ENCODE measurements around the gene FKBP7. TPM values are rescaled to one million over a fixed set of nuclear protein-coding genes. Genes with fewer than 3 reads are reported as not detected.

The FKBP7 gene
- total and polyA plus RNA-seq, 8 donors = 1.1 to 5.4 (median 2.5) TPM

GRCh38 chr2:178514664-178515063 lies 36.3 kb upstream of the FKBP7 start:
- Histone ChIP-seq H3K4me1 (no peaks in the 10 kb centered on the region), H3K27ac (no peak overlapping the region), H3K4me3 (no peak overlapping the region), H3K9me3 (no peaks in the 10 kb centered on the region), H3K36me3 (no peaks in the 10 kb centered on the region), H3K27me3 (no peaks in the 10 kb centered on the region)
- FAIRE-seq (no peak), ATAC-seq (no peak), DNase-seq (no peak)
- whole genome bisulfite sequencing, 2 donors = 93 to 98% methylated on average over 2 of the region's 2 CpGs
- intact Hi-C loops (cut with DNase I) = no loop called here
- no peak for TF ChIP-seq CTCF (IDR thresholded peaks at IDR 0.05)

DNA sequence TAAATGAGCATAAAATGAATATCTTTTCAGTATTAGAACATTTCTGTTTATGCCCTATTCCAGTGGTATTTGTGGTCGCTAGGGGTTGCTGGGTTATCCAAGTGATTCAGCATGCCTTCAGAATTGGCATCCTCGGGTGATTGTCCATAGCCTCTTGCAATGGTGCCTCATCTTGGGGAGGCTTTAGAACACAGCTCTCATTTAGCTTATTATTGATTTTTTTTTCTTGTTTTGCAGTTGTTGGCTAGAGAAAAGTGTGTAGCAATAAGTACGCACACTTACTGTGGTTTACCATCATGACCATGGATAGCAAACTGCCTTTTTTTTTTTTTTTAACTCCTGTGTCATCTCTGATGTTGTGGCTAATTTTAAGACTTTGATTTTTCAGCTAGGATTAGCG lies 35.5 kb upstream of the FKBP7 start:
- TF ChIP-seq CTCF (IDR thresholded peaks at IDR 0.05) = no peak

DNA sequence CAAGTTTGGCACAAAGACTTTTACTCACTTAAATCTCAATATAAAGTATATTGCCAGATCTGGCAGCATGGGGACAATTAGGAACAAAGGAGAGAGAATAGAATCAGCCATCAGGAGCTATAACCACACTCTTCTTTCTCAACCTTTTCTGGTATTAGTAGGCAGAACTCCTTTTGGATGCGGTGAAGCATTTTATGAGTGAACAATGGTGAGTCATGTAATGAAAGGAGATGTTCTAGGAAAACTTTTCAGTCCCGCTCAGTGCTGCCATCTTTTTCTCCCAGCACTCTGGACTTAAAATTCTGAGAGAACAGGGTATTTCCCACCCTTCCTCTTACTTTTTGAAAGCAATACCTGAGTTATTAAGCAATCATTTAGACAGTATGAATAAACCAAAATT lies 34.1 kb upstream of the FKBP7 start:
- FAIRE-seq = no peak
- H3K27me3 ChIP-seq = no peaks in the 10 kb centered on the region
- ATAC-seq = no peak
- intact Hi-C loops (cut with DNase I) = no loop called here
- no peak overlapping the region for H3K27ac ChIP-seq
- H3K36me3 ChIP-seq = no peaks in the 10 kb centered on the region
- no peak overlapping the region for H3K4me3 ChIP-seq
- H3K9me3 ChIP-seq = no peaks in the 10 kb centered on the region
- no peak for TF ChIP-seq CTCF (IDR thresholded peaks at IDR 0.05)
- no peaks in the 10 kb centered on the region for H3K4me1 ChIP-seq
- DNase-seq = no peak
- WGBS, 2 donors = 95 to 97% methylated on average over 2 of the region's 2 CpGs

More for the DNA sequence above, 35.5 kb upstream of the FKBP7 start:
- 94% methylated on average over 4 of the region's 4 CpGs for WGBS, 2 donors
- Histone ChIP-seq H3K27me3 (no peaks in the 10 kb centered on the region), H3K9me3 (no peaks in the 10 kb centered on the region), H3K36me3 (no peaks in the 10 kb centered on the region), H3K4me1 (no peaks in the 10 kb centered on the region), H3K27ac (no peak overlapping the region), H3K4me3 (no peak overlapping the region)
- FAIRE-seq (no peak), ATAC-seq (no peak), DNase-seq (no peak)
- intact Hi-C loops (cut with DNase I) = no loop called here

- Histone ChIP-seq H3K9me3 (no peaks in the 10 kb centered on the region), H3K4me3 (no peak overlapping the region), H3K36me3 (no peaks in the 10 kb centered on the region), H3K27ac (no peak overlapping the region), H3K27me3 (no peaks in the 10 kb centered on the region), H3K4me1 (no peaks in the 10 kb centered on the region)
- 91 to 92% methylated on average over 6 of the region's 6 CpGs for WGBS, 2 donors
- DNase-seq = no peak
- ATAC-seq = no peak
- TF ChIP-seq CTCF (IDR thresholded peaks at IDR 0.05) = no peak
- intact Hi-C loops (cut with DNase I) = no loop called here
- FAIRE-seq = no peak
Measured at GRCh38 chr2:178510384-178510783, 32.0 kb upstream of the FKBP7 start.

DNA sequence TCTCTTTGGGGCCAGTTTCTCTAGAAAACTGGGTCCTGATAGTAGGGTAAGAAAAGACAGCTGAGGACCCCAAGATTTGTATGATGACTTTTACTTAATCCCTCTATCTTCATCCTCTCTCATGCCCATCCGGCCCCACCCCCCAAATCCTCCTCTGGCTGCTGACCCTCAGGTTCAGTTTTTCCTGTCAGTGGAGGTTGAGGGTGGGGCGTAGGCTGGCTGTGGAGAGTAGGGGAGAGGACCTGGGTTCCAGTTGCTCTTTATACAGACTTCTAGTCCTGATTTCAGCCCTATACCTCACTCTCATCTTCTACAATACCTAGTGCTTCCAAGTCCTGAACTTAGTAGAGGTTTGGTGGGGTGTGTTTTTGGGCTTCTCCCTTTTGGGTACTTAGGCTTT lies 30.2 kb upstream of the FKBP7 start:
- H3K9me3 ChIP-seq = no peaks in the 10 kb centered on the region
- H3K27ac ChIP-seq = no peak overlapping the region
- FAIRE-seq (no peak), ATAC-seq (no peak), DNase-seq (no peak)
- intact Hi-C loops (cut with DNase I) = no loop called here
- H3K27me3 ChIP-seq = no peaks in the 10 kb centered on the region
- TF ChIP-seq CTCF (IDR thresholded peaks at IDR 0.05) = no peak
- 95 to 98% methylated on average over 2 of the region's 2 CpGs for WGBS, 2 donors
- no peaks in the 10 kb centered on the region for H3K4me1 ChIP-seq
- peaks cover 0 to 12% (median 0%) of the 10 kb centered on the region in 3 donors for H3K36me3 ChIP-seq
- no peak overlapping the region for H3K4me3 ChIP-seq
